ENCODE results near the gene NHP2.

NHP2 gene

GRCh38 chr5:178106086-178106485, 47.6 kb downstream of the NHP2 start:
- Histone ChIP-seq H3K4me2 (ENCODE audit: insufficient read depth, low read length) (no peak overlapping the region), H3K4me3 (ENCODE audit: low read depth in 1 of 2, low read length in 2 of 2) (no peak overlapping the region), H3K79me2 (ENCODE audit: insufficient read depth, low read length) (no peaks in the 10 kb centered on the region), H3K27me3 (ENCODE audit: insufficient read depth, low read length, poor library complexity) (no peaks in the 10 kb centered on the region), H3K9me3 (ENCODE audit: insufficient read depth, low read length, severe bottlenecking) (no peaks in the 10 kb centered on the region), H3K36me3 (ENCODE audit: insufficient read depth, low read length) (no peaks in the 10 kb centered on the region), H3K4me1 (ENCODE audit: insufficient read depth, low read length) (no peaks in the 10 kb centered on the region), H4K20me1 (ENCODE audit: insufficient read depth, low read length) (peaks cover 3% of the 10 kb centered on the region; the same call in 1 of the 2 replicates), H2AFZ (ENCODE audit: low read depth, low read length) (no peak overlapping the region), H3K9ac (ENCODE audit: low read depth, low read length) (no peak overlapping the region), H3K27ac (ENCODE audit: low read length) (no peak overlapping the region)
- TF ChIP-seq CTCF (IDR thresholded peaks at IDR 0.05; ENCODE audit: borderline replicate concordance, extremely low read depth, low read length, poor library complexity, severe bottlenecking), result no peak
- TF ChIP-seq EZH2 (IDR thresholded peaks at IDR 0.05; ENCODE audit: borderline replicate concordance, low read depth, low read length, severe bottlenecking), result no peak
- no peak for ATAC-seq (ENCODE audit: insufficient read depth, low read depth)
- DNase-seq, result no peak

DNA sequence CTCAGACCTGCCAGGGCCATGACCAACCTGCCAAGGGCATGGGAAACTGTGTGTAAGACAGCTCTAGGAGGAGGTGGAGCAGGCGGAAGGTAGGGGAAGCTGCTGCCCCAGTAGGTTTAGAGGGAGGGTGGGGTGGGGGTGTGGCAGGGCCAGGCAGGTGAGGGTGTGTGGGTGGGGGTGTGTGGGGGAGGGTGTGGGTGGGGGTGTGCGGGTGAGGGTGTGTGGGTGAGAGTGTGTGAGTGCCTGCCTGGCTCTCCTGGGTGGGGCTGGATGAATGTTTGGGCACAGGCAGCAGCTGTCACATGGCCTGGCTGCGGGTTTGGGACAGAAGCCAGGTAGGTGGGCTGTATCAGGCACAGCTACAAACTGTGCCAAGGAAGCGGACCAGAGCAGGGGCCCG, 49.2 kb downstream of the NHP2 start:
- Histone ChIP-seq H3K79me2 (ENCODE audit: insufficient read depth, low read length) (no peaks in the 10 kb centered on the region), H4K20me1 (ENCODE audit: insufficient read depth, low read length) (peaks cover 3% of the 10 kb centered on the region; the same call in 1 of the 2 replicates), H3K4me1 (ENCODE audit: insufficient read depth, low read length) (no peaks in the 10 kb centered on the region), H3K4me2 (ENCODE audit: insufficient read depth, low read length) (no peak overlapping the region), H2AFZ (ENCODE audit: low read depth, low read length) (no peak overlapping the region), H3K9ac (ENCODE audit: low read depth, low read length) (no peak overlapping the region), H3K4me3 (ENCODE audit: low read depth in 1 of 2, low read length in 2 of 2) (no peak overlapping the region), H3K36me3 (ENCODE audit: insufficient read depth, low read length) (no peaks in the 10 kb centered on the region), H3K9me3 (ENCODE audit: insufficient read depth, low read length, severe bottlenecking) (no peaks in the 10 kb centered on the region), H3K27me3 (ENCODE audit: insufficient read depth, low read length, poor library complexity) (no peaks in the 10 kb centered on the region), H3K27ac (ENCODE audit: low read length) (no peak overlapping the region)
- DNase-seq (no peak), ATAC-seq (ENCODE audit: insufficient read depth, low read depth) (no peak)
- TF ChIP-seq CTCF (IDR thresholded peaks at IDR 0.05; ENCODE audit: borderline replicate concordance, extremely low read depth, low read length, poor library complexity, severe bottlenecking), result no peak
- TF ChIP-seq EZH2 (IDR thresholded peaks at IDR 0.05; ENCODE audit: borderline replicate concordance, low read depth, low read length, severe bottlenecking), result no peak

DNA sequence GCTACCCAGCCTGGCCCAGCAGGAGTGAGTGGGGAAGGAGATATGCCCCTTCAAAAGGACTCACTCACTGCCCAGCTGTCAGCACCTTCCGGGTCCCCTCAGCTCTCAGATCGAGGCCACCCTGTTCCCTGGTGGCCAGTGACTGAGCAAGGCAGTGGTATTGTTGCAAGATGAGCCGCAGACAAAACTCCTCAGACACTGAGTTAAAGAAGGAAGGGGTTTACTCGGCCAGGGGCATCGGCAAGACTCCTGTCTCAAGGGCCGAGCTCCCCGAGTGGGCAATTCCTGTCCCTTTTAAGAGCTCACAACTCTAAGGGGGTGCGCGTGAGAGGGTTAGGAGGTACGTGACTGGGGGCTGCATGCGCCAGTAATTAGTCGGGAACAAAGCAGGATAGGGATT, 50.1 kb downstream of the NHP2 start:
- no peaks in the 10 kb centered on the region for H3K36me3 ChIP-seq (ENCODE audit: insufficient read depth, low read length)
- H4K20me1 ChIP-seq (ENCODE audit: insufficient read depth, low read length), result no peaks in the 10 kb centered on the region
- no peak overlapping the region for H3K4me2 ChIP-seq (ENCODE audit: insufficient read depth, low read length)
- no peaks in the 10 kb centered on the region for H3K4me1 ChIP-seq (ENCODE audit: insufficient read depth, low read length)
- no peaks in the 10 kb centered on the region for H3K79me2 ChIP-seq (ENCODE audit: insufficient read depth, low read length)
- DNase-seq (no peak), ATAC-seq (ENCODE audit: insufficient read depth, low read depth) (no peak)
- H2AFZ ChIP-seq (ENCODE audit: low read depth, low read length), result no peak overlapping the region
- H3K9me3 ChIP-seq (ENCODE audit: insufficient read depth, low read length, severe bottlenecking), result no peaks in the 10 kb centered on the region
- H3K4me3 ChIP-seq (ENCODE audit: low read depth in 1 of 2, low read length in 2 of 2), result no peak overlapping the region
- no peak overlapping the region for H3K9ac ChIP-seq (ENCODE audit: low read depth, low read length)
- no peak for TF ChIP-seq EZH2 (IDR thresholded peaks at IDR 0.05; ENCODE audit: borderline replicate concordance, low read depth, low read length, severe bottlenecking)
- no peak for TF ChIP-seq CTCF (IDR thresholded peaks at IDR 0.05; ENCODE audit: borderline replicate concordance, extremely low read depth, low read length, poor library complexity, severe bottlenecking)
- H3K27me3 ChIP-seq (ENCODE audit: insufficient read depth, low read length, poor library complexity), result no peaks in the 10 kb centered on the region
- no peak overlapping the region for H3K27ac ChIP-seq (ENCODE audit: low read length)

Data from DND-41 (cell line).